Measurements from ENCODE around the gene PPFIBP2. TPM values are rescaled to one million over a fixed set of nuclear protein-coding genes. Genes with fewer than 3 reads are reported as not detected.

Gene PPFIBP2
- total RNA-seq, 1 donor, result 28.9 TPM

GRCh38 chr11:7490535-7490934, 23.3 kb upstream of the PPFIBP2 start:
- Histone ChIP-seq H3K27me3 (ENCODE audit: insufficient read depth, low read length) (no peaks in the 10 kb centered on the region), H3K9me3 (ENCODE audit: low read depth, low read length) (no peaks in the 10 kb centered on the region), H3K4me1 (ENCODE audit: insufficient read depth, low read length) (peaks cover 14% of the 10 kb centered on the region), H3K4me3 (ENCODE audit: low read length) (no peak overlapping the region)

GRCh38 chr11:7492253-7492652, 21.5 kb upstream of the PPFIBP2 start:
- H3K4me3 ChIP-seq (ENCODE audit: low read length), result no peak overlapping the region
- no peaks in the 10 kb centered on the region for H3K9me3 ChIP-seq (ENCODE audit: low read depth, low read length)
- no peaks in the 10 kb centered on the region for H3K27me3 ChIP-seq (ENCODE audit: insufficient read depth, low read length)
- peaks cover 29% of the 10 kb centered on the region for H3K4me1 ChIP-seq (ENCODE audit: insufficient read depth, low read length)

- no peaks in the 10 kb centered on the region for H3K27me3 ChIP-seq (ENCODE audit: insufficient read depth, low read length)
- H3K9me3 ChIP-seq (ENCODE audit: low read depth, low read length), result no peaks in the 10 kb centered on the region
- peaks cover 40% of the 10 kb centered on the region for H3K4me1 ChIP-seq (ENCODE audit: insufficient read depth, low read length)
- H3K4me3 ChIP-seq (ENCODE audit: low read length), result no peak overlapping the region
These were observed 20.1 kb upstream of the PPFIBP2 start for GRCh38 chr11:7493670-7494069.

GRCh38 chr11:7494086-7494745, 19.6 kb upstream of the PPFIBP2 start:
- no peaks in the 10 kb centered on the region for H3K9me3 ChIP-seq (ENCODE audit: low read depth, low read length)
- no peaks in the 10 kb centered on the region for H3K27me3 ChIP-seq (ENCODE audit: insufficient read depth, low read length)
- no peak overlapping the region for H3K4me3 ChIP-seq (ENCODE audit: low read length)
- H3K4me1 ChIP-seq (ENCODE audit: insufficient read depth, low read length), result peaks cover 43% of the 10 kb centered on the region

GRCh38 chr11:7495882-7496551, 17.8 kb upstream of the PPFIBP2 start:
- Histone ChIP-seq H3K27me3 (ENCODE audit: insufficient read depth, low read length) (no peaks in the 10 kb centered on the region), H3K4me1 (ENCODE audit: insufficient read depth, low read length) (peaks cover 36% of the 10 kb centered on the region), H3K9me3 (ENCODE audit: low read depth, low read length) (no peaks in the 10 kb centered on the region), H3K4me3 (ENCODE audit: low read length) (no peak overlapping the region)

- peaks cover 36% of the 10 kb centered on the region for H3K4me1 ChIP-seq (ENCODE audit: insufficient read depth, low read length)
- H3K4me3 ChIP-seq (ENCODE audit: low read length), result no peak overlapping the region
These were observed 15.6 kb upstream of the PPFIBP2 start for GRCh38 chr11:7498193-7498592.

GRCh38 chr11:7499081-7499480, 14.7 kb upstream of the PPFIBP2 start:
- H3K27me3 ChIP-seq (ENCODE audit: insufficient read depth, low read length), result no peaks in the 10 kb centered on the region
- no peaks in the 10 kb centered on the region for H3K9me3 ChIP-seq (ENCODE audit: low read depth, low read length)
- peaks cover 31% of the 10 kb centered on the region for H3K4me1 ChIP-seq (ENCODE audit: insufficient read depth, low read length)
- no peak overlapping the region for H3K4me3 ChIP-seq (ENCODE audit: low read length)

More at GRCh38 chr11:7498193-7498592, 15.6 kb upstream of the PPFIBP2 start:
- H3K9me3 ChIP-seq (ENCODE audit: low read depth, low read length), result no peaks in the 10 kb centered on the region
- no peaks in the 10 kb centered on the region for H3K27me3 ChIP-seq (ENCODE audit: insufficient read depth, low read length)

GRCh38 chr11:7500251-7500650, 13.5 kb upstream of the PPFIBP2 start:
- H3K4me1 ChIP-seq (ENCODE audit: insufficient read depth, low read length), result peaks cover 31% of the 10 kb centered on the region
- no peak overlapping the region for H3K4me3 ChIP-seq (ENCODE audit: low read length)
- no peaks in the 10 kb centered on the region for H3K27me3 ChIP-seq (ENCODE audit: insufficient read depth, low read length)
- H3K9me3 ChIP-seq (ENCODE audit: low read depth, low read length), result no peaks in the 10 kb centered on the region

- H3K27me3 ChIP-seq (ENCODE audit: insufficient read depth, low read length), result no peaks in the 10 kb centered on the region
- no peaks in the 10 kb centered on the region for H3K9me3 ChIP-seq (ENCODE audit: low read depth, low read length)
- H3K4me3 ChIP-seq (ENCODE audit: low read length), result no peak overlapping the region
- peaks cover 22% of the 10 kb centered on the region for H3K4me1 ChIP-seq (ENCODE audit: insufficient read depth, low read length)
These were observed 12.5 kb upstream of the PPFIBP2 start for GRCh38 chr11:7501251-7501650.

GRCh38 chr11:7501894-7502293, 11.9 kb upstream of the PPFIBP2 start:
- H3K4me3 ChIP-seq (ENCODE audit: low read length), result no peak overlapping the region
- no peaks in the 10 kb centered on the region for H3K9me3 ChIP-seq (ENCODE audit: low read depth, low read length)
- H3K27me3 ChIP-seq (ENCODE audit: insufficient read depth, low read length), result no peaks in the 10 kb centered on the region
- H3K4me1 ChIP-seq (ENCODE audit: insufficient read depth, low read length), result peaks cover 16% of the 10 kb centered on the region

GRCh38 chr11:7506243-7506642, 7.6 kb upstream of the PPFIBP2 start:
- Histone ChIP-seq H3K9me3 (ENCODE audit: low read depth, low read length) (no peaks in the 10 kb centered on the region), H3K27me3 (ENCODE audit: insufficient read depth, low read length) (no peaks in the 10 kb centered on the region), H3K4me3 (ENCODE audit: low read length) (no peak overlapping the region), H3K4me1 (ENCODE audit: insufficient read depth, low read length) (peaks cover 3% of the 10 kb centered on the region)

- Histone ChIP-seq H3K4me1 (ENCODE audit: insufficient read depth, low read length) (peaks cover 22% of the 10 kb centered on the region), H3K4me3 (ENCODE audit: low read length) (no peak overlapping the region), H3K27me3 (ENCODE audit: insufficient read depth, low read length) (no peaks in the 10 kb centered on the region), H3K9me3 (ENCODE audit: low read depth, low read length) (no peaks in the 10 kb centered on the region)
These were observed 5.7 kb upstream of the PPFIBP2 start for GRCh38 chr11:7508087-7508486.

- Histone ChIP-seq H3K9me3 (ENCODE audit: low read depth, low read length) (no peaks in the 10 kb centered on the region), H3K27me3 (ENCODE audit: insufficient read depth, low read length) (peaks cover 3% of the 10 kb centered on the region), H3K4me1 (ENCODE audit: insufficient read depth, low read length) (peaks cover 32% of the 10 kb centered on the region), H3K4me3 (ENCODE audit: low read length) (no peak overlapping the region)
These were observed 3.8 kb upstream of the PPFIBP2 start for GRCh38 chr11:7509966-7510365.

GRCh38 chr11:7511401-7511800, 2.4 kb upstream of the PPFIBP2 start:
- Histone ChIP-seq H3K4me1 (ENCODE audit: insufficient read depth, low read length) (peaks cover 38% of the 10 kb centered on the region), H3K27me3 (ENCODE audit: insufficient read depth, low read length) (peaks cover 7% of the 10 kb centered on the region), H3K9me3 (ENCODE audit: low read depth, low read length) (no peaks in the 10 kb centered on the region), H3K4me3 (ENCODE audit: low read length) (no peak overlapping the region)

- Histone ChIP-seq H3K4me1 (ENCODE audit: insufficient read depth, low read length) (peaks cover 38% of the 10 kb centered on the region), H3K27me3 (ENCODE audit: insufficient read depth, low read length) (peaks cover 7% of the 10 kb centered on the region), H3K9me3 (ENCODE audit: low read depth, low read length) (no peaks in the 10 kb centered on the region), H3K4me3 (ENCODE audit: low read length) (peak overlapping the region; percentile 92)
These were observed 1.1 kb upstream of the PPFIBP2 start for GRCh38 chr11:7512525-7513233.
